PC-9 (cell line): ENCODE results near the gene ASCC1. TPM values are rescaled to one million over a fixed set of nuclear protein-coding genes. Genes with fewer than 3 reads are reported as not detected.
"Not testable (repeated sequence)": the region's sequence is repeated elsewhere in the genome, so short reads cannot be mapped to it uniquely, and the experiment has no call there.

ENCODE experiments used
- BruUV-seq: library from RNA; stranded (reverse); fragments of 400-500 nt; replicated peaks from 2 replicates; lab custom pipeline; 2021; lab: Mats Ljungman, UMichigan
- CTCF ChIA-PET: fragments of 300-600 bp; sonication (Branson Sonifier 250); formaldehyde crosslinking; loops from one replicate; lab custom pipeline; 2022; ENCODE audit warnings: antibody characterized with exemption; lab: Charles Lee
- POLR2A ChIA-PET: fragments of 300-600 bp; sonication (Branson Sonifier 250); formaldehyde crosslinking; loops from one replicate; lab custom pipeline; 2022; ENCODE audit warnings: antibody characterized with exemption; ENCODE audit not compliant: unreplicated experiment; lab: Charles Lee
- DNase-seq, 2 experiments: peaks; one replicate each; pipeline versions ENCODE4 v3.0.0 to v3.0.0-alpha.2; 2015 to 2022; ENCODE audit warnings: mixed read lengths in 1 of 2
- H2AFZ ChIP-seq: fragments of 200-600 bp; sonication (generic); 2 replicates; pipeline ENCODE4 v1.8.1; 2017; ENCODE audit warnings: antibody characterized with exemption
- H3F3A ChIP-seq: fragments of 200-600 bp; sonication (generic); 2 replicates; pipeline ENCODE4 v1.8.1; 2017; ENCODE audit warnings: antibody characterized with exemption, mild to moderate bottlenecking, low read depth; ENCODE audit not compliant: insufficient read depth
- H3K27ac ChIP-seq: fragments of 200-600 bp; sonication (generic); 2 replicates; pipeline ENCODE4 v1.6.1; 2016; ENCODE audit warnings: mixed run types
- H3K27me3 ChIP-seq: fragments of 200-600 bp; sonication (generic); 2 replicates; pipeline ENCODE4 v1.6.1; 2016; ENCODE audit warnings: low read depth, mixed run types; ENCODE audit not compliant: insufficient read depth
- H3K36me3 ChIP-seq: fragments of 200-600 bp; sonication (generic); 2 replicates; pipeline ENCODE4 v1.6.1; 2016; ENCODE audit warnings: low read depth, mixed run types
- H3K4me1 ChIP-seq: fragments of 200-600 bp; sonication (generic); replicated peaks from 2 replicates; pipeline ENCODE4 v1.6.1; 2016; ENCODE audit warnings: mixed run types; ENCODE audit not compliant: insufficient read depth
- H3K4me2 ChIP-seq: fragments of 200-600 bp; sonication (generic); 2 replicates; pipeline ENCODE4 v1.6.1; 2017; ENCODE audit warnings: mixed run types
- H3K4me3 ChIP-seq: fragments of 200-600 bp; sonication (generic); 2 replicates; pipeline ENCODE4 v1.6.1; 2016; ENCODE audit warnings: mixed run types
- H3K79me2 ChIP-seq: fragments of 200-600 bp; sonication (generic); 2 replicates; pipeline ENCODE4 v1.6.1; 2017; ENCODE audit warnings: low read depth, mixed run types
- H3K9me2 ChIP-seq: fragments of 200-600 bp; sonication (generic); 2 replicates; pipeline ENCODE4 v1.8.1; 2017; ENCODE audit warnings: mild to moderate bottlenecking; ENCODE audit not compliant: insufficient read depth
- H3K9me3 ChIP-seq: fragments of 200-600 bp; sonication (generic); 2 replicates; pipeline ENCODE4 v1.8.1; 2016; ENCODE audit warnings: low read depth; ENCODE audit not compliant: insufficient read depth
- H4K20me1 ChIP-seq: fragments of 200-600 bp; sonication (generic); 2 replicates; pipeline ENCODE4 v1.8.1; 2017; ENCODE audit not compliant: insufficient read depth
- CTCF ChIP-seq: fragments of 200-600 bp; sonication (generic); conservative IDR thresholded peaks from 2 replicates; pipeline ENCODE4 v1.6.1; 2017; ENCODE audit warnings: mixed run types, antibody characterized with exemption, mild to moderate bottlenecking, moderate library complexity
- EZH2 ChIP-seq: fragments of 200-600 bp; sonication (generic); IDR thresholded peaks from 2 replicates; pipeline ENCODE4 v1.8.0; 2017; ENCODE audit warnings: antibody characterized with exemption, low read depth
- intact Hi-C: fragments of 100-400 bp; cut with micrococcal nuclease; formaldehyde crosslinking; loops from one replicate; pipeline ENCODE4 v1.10.0; 2022; ENCODE audit not compliant: unreplicated experiment
- total RNA-seq: library from RNA; stranded (reverse); gene quantifications from 2 replicates; pipeline ENCODE4 v1.2.3, GENCODE V29; 2021

Gene ASCC1
- total RNA-seq, 1 experiment from 2014 or later: 129 TPM

- H3K9me2 ChIP-seq, BruUV-seq: not testable (repeated sequence)
- POLR2A ChIA-PET: interaction anchor here (0.5 kb wide), 1 partner anchor 80 kb away, joined by 9 read pairs; no protein-coding TSS in a partner anchor
Observed at GRCh38 chr10:72147324-72147584, 68.8 kb downstream of the ASCC1 start.

GRCh38 chr10:72146559-72147323 is 69.3 kb downstream of the ASCC1 start:
- no TSS peak for BruUV-seq
- TF ChIP-seq EZH2 (no peak), CTCF (no peak)
- Histone ChIP-seq H3F3A (no peaks in the 10 kb centered on the region; the same call in 1 of the 2 replicates), H2AFZ (no peak overlapping the region), H3K4me2 (no peak overlapping the region), H4K20me1 (no peaks in the 10 kb centered on the region), H3K27me3 (no peaks in the 10 kb centered on the region), H3K36me3 (no peaks in the 10 kb centered on the region), H3K9me3 (no peaks in the 10 kb centered on the region), H3K4me1 (no peaks in the 10 kb centered on the region), H3K27ac (no peak overlapping the region), H3K4me3 (no peak overlapping the region), H3K9me2 (no peaks in the 10 kb centered on the region), H3K79me2 (no peaks in the 10 kb centered on the region)
- CTCF ChIA-PET: no interaction called here
- DNase-seq: no peak
- POLR2A ChIA-PET: interaction anchor here (0.5 kb wide), 1 partner anchor 81 kb away, joined by 9 read pairs; no protein-coding TSS in a partner anchor
- intact Hi-C loops: no loop called here

More at GRCh38 chr10:72147324-72147584, 68.8 kb downstream of the ASCC1 start:
- DNase-seq, H3K27ac ChIP-seq, CTCF ChIA-PET, H2AFZ ChIP-seq, intact Hi-C loops, H4K20me1 ChIP-seq, H3F3A ChIP-seq, H3K4me2 ChIP-seq, H3K4me3 ChIP-seq, H3K4me1 ChIP-seq, H3K36me3 ChIP-seq, H3K27me3 ChIP-seq, H3K9me3 ChIP-seq, H3K79me2 ChIP-seq: not testable (repeated sequence)

- DNase-seq: no peak
- ChIA-PET CTCF (no interaction called here), POLR2A (no interaction called here)
Observed at GRCh38 chr10:72146071-72146470, 70.0 kb downstream of the ASCC1 start.

More at GRCh38 chr10:72146071-72146470, 70.0 kb downstream of the ASCC1 start:
- H3K27ac ChIP-seq: no peak overlapping the region
- no peak overlapping the region for H2AFZ ChIP-seq
- H3K9me2 ChIP-seq: no peaks in the 10 kb centered on the region
- H4K20me1 ChIP-seq: no peaks in the 10 kb centered on the region
- BruUV-seq: no TSS peak
- no peak overlapping the region for H3K4me2 ChIP-seq
- no peaks in the 10 kb centered on the region for H3K27me3 ChIP-seq
- TF ChIP-seq CTCF: no peak
- no peak for TF ChIP-seq EZH2
- H3K79me2 ChIP-seq: no peaks in the 10 kb centered on the region
- no peaks in the 10 kb centered on the region for H3K36me3 ChIP-seq
- H3K4me1 ChIP-seq: no peaks in the 10 kb centered on the region
- no peaks in the 10 kb centered on the region for H3K9me3 ChIP-seq
- H3K4me3 ChIP-seq: no peak overlapping the region
- H3F3A ChIP-seq: no peaks in the 10 kb centered on the region; the same call in 1 of the 2 replicates
- intact Hi-C loops: no loop called here
